HCT116 (cell line): ENCODE results near the gene PLEKHG5. TPM values are rescaled to one million over a fixed set of nuclear protein-coding genes. Genes with fewer than 3 reads are reported as not detected.

Source experiments
- ATAC-seq: fragments of 200-7000 bp; cut with Tn5 transposase; 2 replicates; pipeline ENCODE4 v1.9.1; 2020; ENCODE audit warnings: mild to moderate bottlenecking, moderate library complexity
- BruUV-seq: library from RNA; stranded (reverse); fragments of 400-500 nt; replicated peaks from 2 replicates; lab custom pipeline; 2021; lab: Mats Ljungman, UMichigan
- CTCF ChIA-PET: fragments of 300-600 bp; sonication (Branson Sonifier 250); formaldehyde crosslinking; loops from one replicate; lab custom pipeline; 2021; ENCODE audit warnings: antibody characterized with exemption; lab: Charles Lee
- POLR2A ChIA-PET: fragments of 300-600, 350-600 bp; sonication (Branson Sonifier 250); formaldehyde crosslinking; loops from one replicate; lab custom pipeline; 2021; ENCODE audit warnings: antibody characterized with exemption; lab: Charles Lee
- RAD21 ChIA-PET, 2 experiments: fragments of 300-600 bp; sonication (Branson Sonifier 250); formaldehyde crosslinking; loops; one replicate each; lab custom pipeline; 2023; ENCODE audit warnings: low total read pairs in 2 of 2; ENCODE audit not compliant: uncharacterized antibody in 2 of 2, unreplicated experiment in 2 of 2, low non-redundant PET in 1 of 2; lab: Charles Lee
- DNase-seq: peaks from one replicate; pipeline ENCODE4 v3.0.0-alpha.2; 2010; ENCODE audit warnings: low read depth, low spot score
- H2AFZ ChIP-seq: fragments of 200-600 bp; shearing (Covaris generic), sonication (generic); 2 replicates; pipeline ENCODE4 v1.6.1; 2017; ENCODE audit warnings: low read depth, mixed run types, mixed read lengths, antibody characterized with exemption, low read length; ENCODE audit not compliant: poor library complexity, severe bottlenecking
- H3K27ac ChIP-seq: 2 replicates; pipeline ENCODE4 v1.5.1; 2012; ENCODE audit warnings: low read depth, low read length
- H3K27me3 ChIP-seq: fragments of 200-600 bp; sonication (generic); 2 replicates; pipeline ENCODE4 v1.6.1; 2016; ENCODE audit warnings: mixed run types, low read length, mixed read lengths; ENCODE audit not compliant: insufficient read depth
- H3K36me3 ChIP-seq, 2 experiments: fragments of 200-500 bp in 1 of 2; fragments of 200-600 bp in 1 of 2; sonication (Bioruptor generic) in 1 of 2; sonication (generic) in 1 of 2; 2 replicates each; pipeline versions ENCODE4 v1.5.1 to v1.6.1; 2014 to 2016; ENCODE audit warnings: low read length in 2 of 2, inconsistent platforms in 1 of 2, mixed read lengths in 1 of 2, mixed run types in 1 of 2; ENCODE audit not compliant: insufficient read depth in 2 of 2, control insufficient read depth in 1 of 2
- H3K4me1 ChIP-seq, 2 experiments: fragments of 200-600 bp in 1 of 2; sonication (generic) in 1 of 2; 2 replicates each; pipeline versions ENCODE4 v1.5.1 to v1.6.1; 2012 to 2017; ENCODE audit warnings: low read length in 2 of 2, inconsistent platforms in 1 of 2, mild to moderate bottlenecking in 1 of 2, mixed read lengths in 1 of 2, mixed run types in 1 of 2, moderate library complexity in 1 of 2; ENCODE audit not compliant: insufficient read depth in 2 of 2, control insufficient read depth in 1 of 2
- H3K4me2 ChIP-seq: fragments of 200-600 bp; sonication (generic); 2 replicates; pipeline ENCODE4 v1.6.1; 2017; ENCODE audit warnings: mixed run types, low read length, mixed read lengths
- H3K4me3 ChIP-seq, 2 experiments: fragments of 200-600 bp in 1 of 2; sonication (generic) in 1 of 2; replicated peaks in 1 of 2; 2 replicates each; pipeline ENCODE4 v1.5.1; 2011 to 2016; ENCODE audit warnings: low read length in 2 of 2, control low read depth in 1 of 2, low read depth in 1 of 2, mild to moderate bottlenecking in 1 of 2, mixed read lengths in 1 of 2, mixed run types in 1 of 2
- H3K79me2 ChIP-seq: fragments of 200-600 bp; sonication (generic); 2 replicates; pipeline ENCODE4 v1.6.1; 2017; ENCODE audit warnings: mild to moderate bottlenecking, mixed run types, low read length, moderate library complexity, mixed read lengths; ENCODE audit not compliant: insufficient read depth
- H3K9ac ChIP-seq: fragments of 200-600 bp; sonication (generic); 2 replicates; pipeline ENCODE4 v1.6.1; 2016; ENCODE audit warnings: low read length, mixed read lengths
- H3K9me2 ChIP-seq: fragments of 200-600 bp; sonication (generic), shearing (Covaris generic); 2 replicates; pipeline ENCODE4 v1.6.1; 2017; ENCODE audit warnings: mixed run types, mild to moderate bottlenecking, moderate library complexity; ENCODE audit not compliant: insufficient read depth
- H3K9me3 ChIP-seq, 2 experiments: fragments of 200-500 bp in 1 of 2; fragments of 200-600 bp in 1 of 2; sonication (Bioruptor generic) in 1 of 2; sonication (generic) in 1 of 2; 2 replicates each; pipeline ENCODE4 v1.6.1; 2014 to 2017; ENCODE audit warnings: low read length in 2 of 2, mixed read lengths in 2 of 2, inconsistent platforms in 1 of 2, low read depth in 1 of 2, mild to moderate bottlenecking in 1 of 2, mixed run types in 1 of 2, moderate library complexity in 1 of 2; ENCODE audit not compliant: control insufficient read depth in 1 of 2, insufficient read depth in 1 of 2
- H4K20me1 ChIP-seq: fragments of 200-600 bp; sonication (generic), shearing (Covaris generic); 2 replicates; pipeline ENCODE4 v1.6.1; 2017; ENCODE audit warnings: mixed run types, mild to moderate bottlenecking, moderate library complexity; ENCODE audit not compliant: insufficient read depth
- CBX3 ChIP-seq: IDR thresholded peaks from 2 replicates; pipeline ENCODE4 v1.6.1; 2012; ENCODE audit warnings: low read depth
- CEBPB ChIP-seq: IDR thresholded peaks from 2 replicates; pipeline ENCODE4 v1.6.1; 2012; ENCODE audit warnings: low read depth
- CTCF ChIP-seq, 3 experiments: fragments of 200-600 bp in 1 of 3; sonication (generic) in 1 of 3; IDR thresholded peaks in 2 of 3; conservative IDR thresholded peaks in 1 of 3; 2 replicates each; pipeline ENCODE4 v1.5.1; 2012 to 2017; ENCODE audit warnings: low read depth in 2 of 3, low read length in 2 of 3, antibody characterized with exemption in 1 of 3, borderline replicate concordance in 1 of 3, control low read depth in 1 of 3, mild to moderate bottlenecking in 1 of 3, mixed read lengths in 1 of 3, mixed run types in 1 of 3, moderate library complexity in 1 of 3; ENCODE audit not compliant: insufficient read depth in 1 of 3
- EZH2 ChIP-seq: fragments of 200-600 bp; sonication (generic); IDR thresholded peaks from 2 replicates; pipeline ENCODE4 v1.6.1; 2017; ENCODE audit warnings: antibody characterized with exemption, mixed run types
- FOSL1 ChIP-seq: IDR thresholded peaks from 2 replicates; pipeline ENCODE4 v1.6.1; 2012; ENCODE audit warnings: low read depth
- JUND ChIP-seq: IDR thresholded peaks from 2 replicates; pipeline ENCODE4 v1.6.1; 2012
- MAX ChIP-seq: IDR thresholded peaks from 2 replicates; pipeline ENCODE4 v1.6.1; 2012
- POLR2A ChIP-seq: IDR thresholded peaks from 2 replicates; pipeline ENCODE4 v1.7.0; 2011; ENCODE audit warnings: borderline replicate concordance; ENCODE audit not compliant: insufficient read depth, insufficient read length; ENCODE audit errors: extremely low read depth
- POLR2AphosphoS5 ChIP-seq: IDR thresholded peaks from 2 replicates; pipeline ENCODE4 v1.6.1; 2011; ENCODE audit warnings: mild to moderate bottlenecking, low read depth, low read length, moderate library complexity
- RAD21 ChIP-seq: IDR thresholded peaks from 2 replicates; pipeline ENCODE4 v1.6.1; 2012; ENCODE audit warnings: low read depth, mild to moderate bottlenecking
- REST ChIP-seq: IDR thresholded peaks from 2 replicates; pipeline ENCODE4 v1.6.1; 2012; ENCODE audit warnings: low read depth
- SP1 ChIP-seq: IDR thresholded peaks from 2 replicates; pipeline ENCODE4 v1.6.1; 2012; ENCODE audit warnings: low read depth
- SRF ChIP-seq: IDR thresholded peaks from 2 replicates; pipeline ENCODE4 v1.6.1; 2012; ENCODE audit warnings: low read depth
- TCF7L2 ChIP-seq: IDR thresholded peaks from 2 replicates; pipeline ENCODE4 v1.7.0; 2011; ENCODE audit warnings: borderline replicate concordance, inconsistent platforms; ENCODE audit not compliant: insufficient read depth, insufficient read length; ENCODE audit errors: extremely low read depth
- ZBTB33 ChIP-seq: IDR thresholded peaks from 2 replicates; pipeline ENCODE4 v1.6.1; 2011; ENCODE audit warnings: mild to moderate bottlenecking, low read length, moderate library complexity; ENCODE audit not compliant: insufficient replicate concordance; ENCODE audit errors: extremely low read depth
- intact Hi-C: fragments of 100-400 bp; cut with micrococcal nuclease; formaldehyde crosslinking; loops from 2 replicates; pipeline ENCODE4 v1.10.0; 2022
- total RNA-seq: library from RNA; stranded (reverse); gene quantifications from one replicate; pipeline ENCODE4 v1.2.1, GENCODE V29; 2021; ENCODE audit not compliant: unreplicated experiment

The PLEKHG5 gene
- total RNA-seq, 1 experiment from 2014 or later: 33.0 TPM

- TF ChIP-seq POLR2A: peak; percentile 41
- TF ChIP-seq SRF: no peak
- TF ChIP-seq TCF7L2: peak; percentile 79
- peak; percentile 89 for TF ChIP-seq POLR2AphosphoS5
- TF ChIP-seq CBX3: no peak
- TF ChIP-seq CTCF (IDR thresholded peaks at IDR 0.05 in 2 of 3, conservative IDR thresholded peaks at IDR 0.05 in 1 of 3; ENCODE audit: borderline replicate concordance in 1 of 3, insufficient read depth in 1 of 3, low read depth in 2 of 3, low read length in 2 of 3): no peak
- TF ChIP-seq MAX: no peak
- no peak for TF ChIP-seq EZH2
These were observed 71.5 kb downstream of the PLEKHG5 start, which contains the start of gene HES2 (continued) for GRCh38 chr1:6419804-6420453.

GRCh38 chr1:6419397-6419803, 72.1 kb downstream of the PLEKHG5 start:
- no peaks in the 10 kb centered on the region for H3K27me3 ChIP-seq
- ATAC-seq: peak; percentile 30
- intact Hi-C loops: no loop called here
- no peaks in the 10 kb centered on the region for H3K9me3 ChIP-seq
- peak overlapping the region; percentile 71 for H3K9ac ChIP-seq
- CTCF ChIA-PET: interaction anchor here (1.1 to 2.9 kb wide), 6 partner anchors 20 to 234 kb away, joined by 3 to 30 read pairs (median 4); no protein-coding TSS in a partner anchor
- no peaks in the 10 kb centered on the region for H3K9me2 ChIP-seq
- no peak for DNase-seq
- peak overlapping the region; percentile 38; the same call in 1 of the 2 replicates for H3K27ac ChIP-seq
- peak overlapping the region; percentile 97 for H3K4me2 ChIP-seq
- no peaks in the 10 kb centered on the region for H3K79me2 ChIP-seq
- peak overlapping the region; percentile 50 to 67 for H3K4me3 ChIP-seq
- TF ChIP-seq REST (no peak), FOSL1 (no peak), EZH2 (no peak), MAX (no peak), ZBTB33 (no peak), CBX3 (no peak), SP1 (no peak), CEBPB (no peak), RAD21 (no peak), TCF7L2 (no peak), JUND (no peak)
- TF ChIP-seq, all 23 proteins: peak for 0
- POLR2A ChIA-PET: interaction anchor here (1.0 to 1.6 kb wide), 5 partner anchors 11 to 43 kb away, joined by 3 to 8 read pairs (median 4); partner anchors contain the start of gene ACOT7
- Histone ChIP-seq H4K20me1 (no peaks in the 10 kb centered on the region), H3K4me1 (peaks cover 48 to 88% of the 10 kb centered on the region in 2 experiments), H3K36me3 (no peaks in the 10 kb centered on the region), H2AFZ (no peak overlapping the region)
- RAD21 ChIA-PET: interaction anchor here (0.7 to 1.3 kb wide), 3 partner anchors 18 to 104 kb away, joined by 3 to 4 read pairs (median 3); no protein-coding TSS in a partner anchor
- no TSS peak for BruUV-seq
